Esophagus squamous epithelium (tissue), 4 donors: ENCODE measurements around the gene SCN4A.

ENCODE experiments used
- CTCF ChIP-seq, 6 experiments: fragments of 450-650 bp in 4 of 6; fragments of 200-600 bp in 2 of 6; sonication (generic) in 2 of 6; IDR thresholded peaks; one replicate each; pipeline ENCODE4 v1.5.1; 2016 to 2019; ENCODE audit warnings: antibody characterized with exemption in 6 of 6, mild to moderate bottlenecking in 4 of 6, moderate library complexity in 4 of 6
- POLR2A ChIP-seq, 4 donors: fragments of 450-650 bp; IDR thresholded peaks; one replicate each; pipeline ENCODE4 v1.6.1; 2017; ENCODE audit warnings: antibody characterized with exemption in 4 of 4, mild to moderate bottlenecking in 4 of 4, moderate library complexity in 3 of 4

GRCh38 chr17:64001091-64001579, 28.4 kb upstream of the SCN4A start:
- TF ChIP-seq CTCF (IDR thresholded peaks at IDR 0.05) (no peak), POLR2A (IDR thresholded peaks at IDR 0.05) (no peak)
